Kidney (tissue), 14 donors: ENCODE measurements around the gene DUSP14. TPM values are rescaled to one million over a fixed set of nuclear protein-coding genes. Genes with fewer than 3 reads are reported as not detected.
"Not testable (repeated sequence)": the region's sequence is repeated elsewhere in the genome, so short reads cannot be mapped to it uniquely, and the experiment has no call there.

Source experiments
- DNase-seq, 5 donors: peaks; one replicate each; pipeline ENCODE4 v3.0.0-alpha.2; 2013 to 2020
- FAIRE-seq: peaks from 2 replicates; lab custom pipeline; 2012; peaks lifted over from hg19 to GRCh38; lab: Jason Lieb, UNC
- H3K27ac ChIP-seq, 2 donors: one replicate each; pipeline ENCODE4 v1.7.0; 2013; ENCODE audit warnings: low read depth in 2 of 2, low read length in 2 of 2, inconsistent platforms in 1 of 2
- H3K27me3 ChIP-seq: one replicate; pipeline ENCODE4 v1.7.1; 2013; ENCODE audit warnings: low read length, inconsistent platforms; ENCODE audit not compliant: control insufficient read depth, insufficient read depth
- H3K36me3 ChIP-seq, 3 donors: one replicate each; pipeline versions ENCODE4 v1.7.0 to v1.7.1; 2013; ENCODE audit warnings: low read length in 3 of 3, control low read depth in 1 of 3, inconsistent platforms in 1 of 3; ENCODE audit not compliant: insufficient read depth in 3 of 3, control insufficient read depth in 2 of 3
- H3K4me1 ChIP-seq, 3 donors: one replicate each; pipeline versions ENCODE4 v1.7.0 to v1.7.1; 2013; ENCODE audit warnings: low read length in 3 of 3, inconsistent platforms in 1 of 3, low read depth in 1 of 3; ENCODE audit not compliant: control insufficient read depth in 2 of 3, insufficient read depth in 2 of 3
- H3K4me3 ChIP-seq, 3 donors: one replicate each; pipeline versions ENCODE4 v1.7.0 to v1.8.1; 2013; ENCODE audit warnings: low read length in 3 of 3, control low read depth in 1 of 3, inconsistent platforms in 1 of 3
- H3K9ac ChIP-seq, 3 donors: one replicate each; pipeline versions ENCODE4 v1.7.0 to v1.7.1; 2013; ENCODE audit warnings: low read length in 3 of 3, control low read depth in 1 of 3, inconsistent platforms in 1 of 3
- H3K9me3 ChIP-seq, 3 donors: one replicate each; pipeline versions ENCODE4 v1.7.0 to v1.7.1; 2013; ENCODE audit warnings: low read length in 3 of 3, control low read depth in 1 of 3, inconsistent platforms in 1 of 3; ENCODE audit not compliant: control insufficient read depth in 2 of 3, insufficient read depth in 1 of 3
- intact Hi-C: fragments of 100-400 bp; cut with DNase I; formaldehyde crosslinking; loops from one replicate; pipeline ENCODE4 v1.11.1; 2022
- polyA plus RNA-seq: library from polyadenylated mRNA; stranded (reverse); fragments of 350-450 nt; fragmentation: Illumina TruSeq; extraction: RNeasy Lipid Tissue Mini Kit (QIAGEN cat#74804); gene quantifications from one replicate; pipeline ENCODE4 v1.2.3, GENCODE V29; 2014; ENCODE audit warnings: low read depth, low replicate concordance; ENCODE audit not compliant: insufficient read depth
- total RNA-seq: library from RNA; stranded (reverse); fragmentation: NEBNext Ultra II Directional; extraction: Animal tissue kit (Norgen Biotek cat#: 25700); gene quantifications from one replicate; pipeline ENCODE4 v1.2.1, GENCODE V29; 2021
- TF ChIP-seq, protein P1 (sequence below): IDR thresholded peaks from 3 replicates; pipeline ENCODE4 v1.5.1; 2012; ENCODE audit warnings: mild to moderate bottlenecking, moderate library complexity, borderline replicate concordance; ENCODE audit not compliant: insufficient read depth; ENCODE audit errors: extremely low read depth
- donor health status: control.
- donor health status: control.
- donor health status: control.
- donor health status: control.
- donor health status: control.
- donor health status: DM: yes; HTN: yes; CAD: no.
- donor health status: Normal renal cell carcinoma (clear cell type).

The DUSP14 gene
- total and polyA plus RNA-seq, 2 donors from 2014 or later, result 9.7 to 13.4 TPM

DNA sequence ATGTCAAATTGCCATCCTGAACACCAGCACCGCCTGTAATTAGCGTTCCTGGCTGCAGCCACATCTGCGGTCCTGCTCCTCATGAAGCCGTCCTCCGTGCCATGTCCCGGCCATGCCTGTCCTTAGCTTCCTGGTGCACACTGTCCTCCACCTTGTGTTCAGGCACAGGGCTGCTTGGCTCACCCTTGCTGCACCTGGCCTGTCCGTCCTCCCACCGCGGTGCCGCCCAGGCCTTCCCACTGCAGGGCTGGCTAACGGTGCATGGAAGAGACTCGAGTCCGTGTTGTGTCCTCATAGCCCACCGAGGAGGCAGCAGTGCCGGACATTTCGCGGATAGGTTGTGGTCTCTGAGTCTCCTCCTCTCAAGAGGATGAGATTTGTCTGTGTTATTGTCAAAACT, 20.4 kb downstream of the DUSP14 start:
- intact Hi-C loops, result no loop called here
- no peaks in the 10 kb centered on the region for H3K27me3 ChIP-seq
- FAIRE-seq, result no peak

GRCh38 chr17:37511642-37512041, 22.0 kb downstream of the DUSP14 start:
- H3K36me3 ChIP-seq, result peaks cover 0 to 12% (median 3%) of the 10 kb centered on the region in 3 donors
- H3K4me1 ChIP-seq, H3K27ac ChIP-seq, H3K4me3 ChIP-seq, DNase-seq, FAIRE-seq, H3K27me3 ChIP-seq, H3K9me3 ChIP-seq, H3K9ac ChIP-seq, intact Hi-C loops: not testable (repeated sequence)

More for the DNA sequence above, 20.4 kb downstream of the DUSP14 start:
- Histone ChIP-seq H3K4me1 (peaks cover 0 to 4% (median 0%) of the 10 kb centered on the region in 3 donors), H3K4me3 (no peak overlapping the region), H3K27ac (no peak overlapping the region), H3K36me3 (peaks cover 0 to 12% (median 3%) of the 10 kb centered on the region in 3 donors), H3K9ac (no peak overlapping the region), H3K9me3 (no peaks in the 10 kb centered on the region)
- TF ChIP-seq, protein P1, sequence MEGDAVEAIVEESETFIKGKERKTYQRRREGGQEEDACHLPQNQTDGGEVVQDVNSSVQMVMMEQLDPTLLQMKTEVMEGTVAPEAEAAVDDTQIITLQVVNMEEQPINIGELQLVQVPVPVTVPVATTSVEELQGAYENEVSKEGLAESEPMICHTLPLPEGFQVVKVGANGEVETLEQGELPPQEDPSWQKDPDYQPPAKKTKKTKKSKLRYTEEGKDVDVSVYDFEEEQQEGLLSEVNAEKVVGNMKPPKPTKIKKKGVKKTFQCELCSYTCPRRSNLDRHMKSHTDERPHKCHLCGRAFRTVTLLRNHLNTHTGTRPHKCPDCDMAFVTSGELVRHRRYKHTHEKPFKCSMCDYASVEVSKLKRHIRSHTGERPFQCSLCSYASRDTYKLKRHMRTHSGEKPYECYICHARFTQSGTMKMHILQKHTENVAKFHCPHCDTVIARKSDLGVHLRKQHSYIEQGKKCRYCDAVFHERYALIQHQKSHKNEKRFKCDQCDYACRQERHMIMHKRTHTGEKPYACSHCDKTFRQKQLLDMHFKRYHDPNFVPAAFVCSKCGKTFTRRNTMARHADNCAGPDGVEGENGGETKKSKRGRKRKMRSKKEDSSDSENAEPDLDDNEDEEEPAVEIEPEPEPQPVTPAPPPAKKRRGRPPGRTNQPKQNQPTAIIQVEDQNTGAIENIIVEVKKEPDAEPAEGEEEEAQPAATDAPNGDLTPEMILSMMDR, result no peak
- DNase-seq, result no peak

- Histone ChIP-seq H3K4me3 (no peak overlapping the region), H3K9ac (no peak overlapping the region), H3K27ac (no peak overlapping the region), H3K9me3 (no peaks in the 10 kb centered on the region), H3K4me1 (no peaks in the 10 kb centered on the region), H3K36me3 (peaks cover 0 to 19% (median 3%) of the 10 kb centered on the region in 3 donors), H3K27me3 (no peaks in the 10 kb centered on the region)
- TF ChIP-seq, protein P1, result no peak
- intact Hi-C loops, result no loop called here
- no peak for FAIRE-seq
- peak in 3 of 5 donors; percentile 19 to 40 (median 24) for DNase-seq
Measured at GRCh38 chr17:37512442-37513068, 22.9 kb downstream of the DUSP14 start.

- H3K27me3 ChIP-seq, result no peaks in the 10 kb centered on the region
- no peak overlapping the region for H3K9ac ChIP-seq
- DNase-seq (no peak), FAIRE-seq (no peak)
- no peaks in the 10 kb centered on the region for H3K9me3 ChIP-seq
- intact Hi-C loops, result no loop called here
- H3K36me3 ChIP-seq, result peaks cover 0 to 31% (median 8%) of the 10 kb centered on the region in 3 donors
- no peak overlapping the region for H3K27ac ChIP-seq
- no peaks in the 10 kb centered on the region for H3K4me1 ChIP-seq
- H3K4me3 ChIP-seq, result no peak overlapping the region
- TF ChIP-seq, protein P1, result no peak
Measured at GRCh38 chr17:37513711-37514110, 24.0 kb downstream of the DUSP14 start.
